Activated CD4-positive, CD25-positive, alpha-beta regulatory T cell treated with anti-CD3 and anti-CD28 coated beads, Interleukin-2, amount 50 U/mL, for 24 hours (primary cell): ENCODE measurements around the gene MAP3K15.
"Not testable (repeated sequence)": the region's sequence is repeated elsewhere in the genome, so short reads cannot be mapped to it uniquely, and the experiment has no call there.

ENCODE experiments used
- ATAC-seq, 2 donors: fragments of 150-1000 bp; cut with Tn5 transposase; one replicate each; pipeline ENCODE4 v1.10.0; 2021; ENCODE audit warnings: mild to moderate bottlenecking in 1 of 2, moderate library complexity in 1 of 2

Gene MAP3K15

DNA sequence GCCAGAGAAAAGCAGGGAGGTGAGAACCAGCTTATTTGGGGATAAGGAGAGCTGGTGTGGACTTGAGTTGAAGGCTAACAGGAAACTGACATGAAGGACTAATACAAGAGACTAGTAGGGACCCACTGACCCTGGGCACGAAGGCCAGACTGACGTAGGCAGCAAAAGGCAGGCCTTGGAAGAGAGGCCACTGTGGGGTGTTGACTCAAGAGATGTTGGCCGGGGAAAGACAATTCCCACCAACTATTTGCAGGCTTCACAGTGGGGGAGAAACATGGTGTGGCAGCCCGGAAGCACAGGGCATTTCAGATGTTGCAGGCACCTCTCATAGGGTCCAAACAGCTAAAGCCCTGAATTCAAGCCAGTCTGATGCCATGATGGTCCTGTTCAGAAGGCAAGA lies 24.4 kb upstream of the MAP3K15 start:
- ATAC-seq, result no peak

DNA sequence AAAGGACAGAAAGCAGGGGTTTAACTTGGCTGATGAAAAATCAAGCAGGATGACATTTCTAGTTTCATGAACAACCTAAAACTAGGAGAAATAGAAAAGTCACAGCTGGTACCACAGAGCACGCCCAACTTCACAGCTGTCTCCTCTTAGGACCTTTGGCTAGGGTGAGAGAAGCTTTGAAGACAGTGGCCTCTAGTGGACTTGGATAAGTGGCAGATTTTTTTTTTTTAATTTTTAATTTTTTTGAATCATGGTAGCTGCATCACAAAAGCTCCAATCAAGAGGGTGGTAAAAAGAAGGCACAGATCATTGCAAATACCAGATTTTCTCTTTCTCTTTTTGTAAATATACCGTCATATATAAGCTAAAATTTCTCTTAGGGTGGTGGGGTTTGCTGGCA lies 20.2 kb upstream of the MAP3K15 start:
- ATAC-seq, result no peak

DNA sequence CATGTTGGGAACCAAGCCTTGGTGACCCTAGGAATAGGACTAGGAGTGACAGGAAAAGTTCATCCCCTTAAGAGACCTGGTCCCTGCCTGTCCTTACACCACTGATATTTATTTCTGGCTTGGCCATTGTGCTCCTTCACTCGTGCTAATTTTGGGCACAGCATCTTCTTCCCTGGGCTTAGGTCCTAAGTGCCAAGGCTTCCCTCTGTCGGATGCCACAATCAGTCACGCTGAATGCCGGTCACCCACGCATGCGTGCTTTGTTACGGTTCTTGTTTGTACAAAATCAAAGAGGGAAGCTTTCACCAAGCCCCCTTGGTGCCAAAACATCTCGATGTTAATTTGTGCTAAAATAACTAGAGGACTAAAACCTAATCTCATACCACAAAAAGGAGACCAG lies 17.4 kb upstream of the MAP3K15 start:
- ATAC-seq, result no peak

DNA sequence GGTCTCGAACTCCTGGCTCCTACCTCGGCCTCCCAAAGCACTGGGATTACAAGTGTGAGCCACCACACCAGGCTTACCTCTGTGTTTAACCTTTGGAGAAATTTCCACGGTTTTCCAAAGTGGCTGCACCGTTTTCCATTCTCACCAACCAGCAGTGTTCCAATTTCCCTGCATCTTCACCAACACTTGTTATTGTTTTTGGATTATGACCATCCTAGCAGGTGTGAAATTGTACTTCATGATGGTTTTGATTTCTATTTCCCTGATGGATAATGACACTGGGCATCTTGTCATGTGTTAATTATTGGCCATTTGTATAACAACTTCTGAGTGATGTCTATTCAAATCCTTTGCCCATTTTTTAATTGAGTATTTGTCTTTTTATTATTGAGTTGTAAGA lies 2.7 kb upstream of the MAP3K15 start:
- no peak for ATAC-seq

DNA sequence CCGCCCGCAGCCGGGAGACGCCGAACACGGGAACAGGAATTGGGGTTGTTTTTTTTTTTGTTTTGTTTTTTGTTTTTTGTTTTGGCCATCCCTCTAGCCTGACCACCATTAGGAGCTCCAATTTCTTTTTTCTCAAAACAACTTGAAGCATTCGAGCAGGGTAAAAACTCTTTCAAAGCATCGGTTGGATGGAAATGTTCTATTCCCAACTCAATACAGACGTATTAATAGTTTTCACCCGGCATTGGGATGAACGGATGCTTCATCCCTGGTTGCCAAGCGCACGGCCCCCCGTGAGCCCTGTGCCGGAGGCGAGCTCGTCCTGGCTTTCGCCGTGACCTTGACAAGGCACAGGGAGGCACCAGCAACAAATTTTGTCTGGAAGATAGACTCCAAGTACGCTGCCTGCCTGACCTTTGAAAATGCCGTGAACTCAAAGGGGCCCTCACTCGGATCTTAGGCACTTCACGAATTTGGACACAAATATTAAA lies 352 bp upstream of the MAP3K15 start:
- no peak for ATAC-seq

GRCh38 chrX:19513383-19513782 lies 1.9 kb downstream of the MAP3K15 start:
- no peak for ATAC-seq

GRCh38 chrX:19512961-19513360 lies 2.3 kb downstream of the MAP3K15 start:
- no peak for ATAC-seq

DNA sequence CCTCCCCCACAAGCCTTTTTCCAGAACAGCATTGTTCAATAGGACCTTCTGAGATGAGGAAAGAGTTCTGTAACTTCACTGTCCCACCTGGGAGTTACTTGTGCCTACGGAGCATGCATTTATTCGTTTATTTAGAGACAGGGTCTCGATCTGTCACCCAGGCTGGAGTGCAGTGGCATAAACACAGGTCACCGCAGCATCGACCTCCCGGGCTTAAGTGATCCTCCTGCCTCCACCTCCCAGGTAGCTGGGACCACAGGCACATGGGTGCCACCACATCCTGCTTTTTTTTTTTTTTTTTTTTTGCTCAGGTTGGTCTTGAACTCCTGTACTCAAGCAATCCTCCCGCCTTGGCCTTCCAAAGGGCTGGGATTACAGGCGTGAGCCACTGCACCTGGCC lies 2.9 kb downstream of the MAP3K15 start:
- no peak for ATAC-seq

- not testable (repeated sequence) for ATAC-seq
These were observed 3.5 kb downstream of the MAP3K15 start for GRCh38 chrX:19511796-19512195.

DNA sequence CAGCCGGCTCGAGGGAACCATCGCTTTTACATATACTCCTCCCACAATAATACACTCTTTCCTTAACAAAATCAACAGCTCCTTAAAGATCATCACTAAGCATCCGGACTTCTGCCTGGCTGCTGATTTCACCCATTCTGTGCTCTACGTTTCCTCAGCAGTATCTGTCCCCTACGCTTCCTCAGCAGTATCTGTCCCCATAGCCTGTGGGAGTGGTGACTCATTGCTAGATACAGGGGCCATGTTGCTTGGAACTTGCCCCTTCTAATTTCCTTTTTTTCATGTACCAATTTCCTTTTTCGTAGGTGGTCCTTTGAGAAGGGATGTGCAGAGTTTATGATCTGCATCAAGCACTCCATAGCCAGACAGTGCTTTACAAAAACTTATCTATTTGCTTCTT lies 18.6 kb downstream of the MAP3K15 start:
- no peak for ATAC-seq

DNA sequence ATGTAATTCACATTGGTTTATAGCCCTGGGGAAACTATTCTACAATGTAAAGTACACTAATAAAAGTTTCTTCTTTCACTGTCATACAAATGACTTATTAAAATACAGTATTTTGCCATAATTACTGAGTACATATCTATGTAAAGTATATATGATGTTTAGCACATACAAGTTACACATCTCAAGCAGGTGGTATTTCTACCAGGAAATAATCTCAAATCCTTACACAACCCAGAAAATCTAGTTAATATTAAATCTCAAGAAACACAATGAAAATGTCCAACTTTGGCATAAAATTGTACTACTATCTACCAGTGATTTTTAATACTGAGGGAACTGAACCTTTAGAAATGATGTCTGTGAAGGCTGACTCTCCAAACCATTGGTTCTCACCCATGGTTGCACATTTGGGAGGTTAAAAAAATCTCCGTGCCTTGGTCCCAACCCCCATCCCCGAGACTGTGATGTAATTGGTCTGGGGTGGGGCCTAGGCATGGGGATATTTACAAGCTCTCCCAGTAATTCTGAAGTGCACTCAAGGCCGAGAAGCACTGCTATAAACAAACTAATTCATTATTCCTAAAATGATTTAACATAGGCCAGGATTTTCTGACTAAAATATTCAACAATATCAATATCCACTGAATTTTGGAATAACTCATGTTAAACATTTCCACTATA lies 27.6 kb downstream of the MAP3K15 start:
- ATAC-seq, result no peak

- ATAC-seq, result no peak
These were observed 35.9 kb downstream of the MAP3K15 start for GRCh38 chrX:19479458-19479857.

GRCh38 chrX:19468383-19468782 lies 46.9 kb downstream of the MAP3K15 start:
- ATAC-seq, result not testable (repeated sequence)

DNA sequence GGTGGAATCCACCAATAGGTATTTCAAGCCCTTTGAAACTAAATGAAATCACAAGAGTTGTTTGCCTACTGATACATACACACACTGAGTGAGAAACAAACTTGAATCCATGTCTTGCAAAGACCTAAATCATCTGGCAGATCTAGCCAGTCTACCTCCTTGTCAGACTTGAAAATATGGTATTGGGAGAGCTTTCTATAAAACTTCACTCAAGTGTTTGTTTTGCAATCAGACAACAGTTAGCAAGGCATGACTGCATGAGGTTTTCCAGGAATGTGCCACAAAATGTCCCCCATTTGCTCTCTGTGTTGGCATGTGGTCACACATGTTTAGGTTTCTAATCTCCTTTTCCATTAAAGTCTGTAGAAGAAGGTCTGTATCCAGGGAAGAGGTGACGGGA lies 52.4 kb downstream of the MAP3K15 start:
- no peak for ATAC-seq

- no peak for ATAC-seq
These were observed 53.1 kb downstream of the MAP3K15 start for GRCh38 chrX:19462231-19462630.

DNA sequence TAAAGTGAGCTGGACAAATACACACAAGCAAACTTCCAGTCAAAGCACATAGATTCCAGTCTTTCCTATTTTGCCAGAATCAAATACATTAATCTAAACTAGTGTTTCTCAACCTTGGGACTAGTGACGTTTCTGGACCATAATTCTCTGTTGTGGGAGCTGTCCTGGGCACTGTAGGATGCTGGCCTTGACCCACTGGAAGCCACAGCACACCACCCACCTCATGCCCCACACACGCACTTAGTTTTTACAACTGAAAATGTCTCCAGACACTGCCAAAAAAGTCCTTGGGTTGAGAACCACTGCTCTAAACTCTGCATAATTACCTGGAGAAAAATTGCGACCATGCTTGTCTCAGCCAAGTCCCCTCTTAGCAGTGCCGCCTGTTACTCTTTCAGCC lies 57.6 kb downstream of the MAP3K15 start:
- no peak for ATAC-seq

- no peak for ATAC-seq
These were observed 67.2 kb downstream of the MAP3K15 start for GRCh38 chrX:19448077-19448476.

DNA sequence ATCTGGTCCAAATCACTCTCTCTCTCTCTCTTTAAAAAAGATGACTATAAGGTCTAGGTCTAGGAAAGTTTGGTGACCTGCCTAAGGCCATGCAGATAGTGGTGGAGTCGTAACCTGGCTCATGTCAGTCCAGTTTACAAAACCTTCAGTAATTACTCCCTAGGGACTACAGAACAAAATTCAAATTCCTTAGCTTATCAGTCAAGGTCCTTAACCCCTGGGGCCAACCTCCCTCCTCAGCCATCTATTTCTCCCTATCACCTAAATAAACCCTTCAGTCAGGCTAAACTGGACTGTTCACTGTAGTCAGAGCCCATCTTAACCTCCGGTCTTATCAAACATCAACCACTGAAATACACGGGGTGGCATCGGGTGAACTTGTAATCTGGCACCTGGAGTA lies 68.9 kb downstream of the MAP3K15 start:
- no peak for ATAC-seq

GRCh38 chrX:19445772-19446171 lies 69.5 kb downstream of the MAP3K15 start:
- not testable (repeated sequence) for ATAC-seq

GRCh38 chrX:19443869-19444526 lies 71.3 kb downstream of the MAP3K15 start:
- ATAC-seq, result no peak

DNA sequence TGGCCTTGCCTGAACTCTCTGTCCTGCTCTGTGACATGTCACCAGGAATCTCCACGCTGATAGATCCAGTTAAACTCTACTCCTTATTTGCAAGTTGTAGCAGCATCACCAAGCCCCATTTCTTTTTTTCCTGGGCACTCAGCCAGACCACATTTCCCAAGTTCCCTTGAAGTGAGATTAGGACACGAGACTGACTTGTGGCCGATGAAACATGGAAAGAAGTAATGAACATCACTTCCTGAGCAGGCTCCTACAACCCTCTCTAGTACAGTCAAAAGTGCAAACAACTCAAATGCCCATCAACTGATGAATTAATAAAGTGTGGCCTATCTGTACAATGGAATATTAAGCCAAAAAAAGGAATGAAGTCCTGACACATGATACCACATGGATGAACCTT lies 74.6 kb downstream of the MAP3K15 start:
- no peak for ATAC-seq

GRCh38 chrX:19422661-19423060 lies 92.6 kb downstream of the MAP3K15 start:
- not testable (repeated sequence) for ATAC-seq

DNA sequence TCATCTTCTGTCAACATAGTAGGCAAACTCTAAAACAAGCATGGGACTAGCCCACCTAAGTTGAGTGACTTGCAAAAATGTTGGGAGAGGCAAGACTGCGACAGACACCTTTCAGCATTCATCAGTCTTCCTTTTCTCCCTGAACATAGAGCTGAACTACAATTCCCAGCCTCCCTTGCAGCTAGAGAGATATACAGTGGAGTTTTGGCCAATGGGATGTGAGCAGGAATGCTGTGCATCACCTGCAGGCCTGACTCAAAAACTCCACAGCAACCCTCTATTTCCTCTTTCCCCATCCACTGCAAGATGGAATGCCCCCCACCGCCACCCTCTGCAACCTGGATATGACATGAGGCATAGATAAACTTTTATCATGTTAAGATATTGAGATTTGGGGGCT lies 105.0 kb downstream of the MAP3K15 start:
- ATAC-seq, result no peak

DNA sequence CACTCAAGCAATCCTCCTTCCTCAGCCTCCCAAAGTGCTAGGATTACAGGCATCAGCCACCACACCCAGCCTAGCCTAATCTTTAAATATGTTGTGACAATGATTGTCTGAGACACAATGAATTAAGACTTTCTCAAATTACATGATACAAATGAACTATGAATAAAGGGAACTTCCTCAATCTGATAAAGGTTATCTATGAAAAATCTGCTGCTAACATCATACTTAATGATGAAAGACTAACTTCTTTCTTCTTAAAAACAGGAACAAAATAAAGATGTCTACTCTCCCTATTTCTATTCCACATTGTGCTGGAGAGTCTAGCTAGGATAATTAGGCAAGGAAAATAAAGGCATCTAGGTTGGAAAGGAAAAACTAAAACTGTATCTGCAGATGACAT lies 111.6 kb downstream of the MAP3K15 start:
- no peak for ATAC-seq

- ATAC-seq, result no peak
These were observed 122.6 kb downstream of the MAP3K15 start for GRCh38 chrX:19392703-19393102.
